HT-29 (cell line): ENCODE measurements around the gene PTPRN2. TPM values are rescaled to one million over a fixed set of nuclear protein-coding genes. Genes with fewer than 3 reads are reported as not detected.
"Not testable (repeated sequence)": the region's sequence is repeated elsewhere in the genome, so short reads cannot be mapped to it uniquely, and the experiment has no call there.

ENCODE experiments used
- DNase-seq: peaks from one replicate; pipeline ENCODE4 v3.0.0-alpha.2; 2015; ENCODE audit warnings: low spot score
- total RNA-seq: library from RNA; depleted of rRNA; stranded (reverse); fragments of >200 nt; shearing (Covaris generic); gene quantifications from 2 replicates; pipeline ENCODE4 v1.2.3, GENCODE V29; 2014

PTPRN2 gene
- total RNA-seq, 1 experiment from 2014 or later = 1.7 TPM

GRCh38 chr7:157933219-157934155 lies 654.1 kb downstream of the PTPRN2 start:
- DNase-seq = peak; percentile 6

GRCh38 chr7:157932498-157933218 lies 655.0 kb downstream of the PTPRN2 start:
- no peak for DNase-seq

DNA sequence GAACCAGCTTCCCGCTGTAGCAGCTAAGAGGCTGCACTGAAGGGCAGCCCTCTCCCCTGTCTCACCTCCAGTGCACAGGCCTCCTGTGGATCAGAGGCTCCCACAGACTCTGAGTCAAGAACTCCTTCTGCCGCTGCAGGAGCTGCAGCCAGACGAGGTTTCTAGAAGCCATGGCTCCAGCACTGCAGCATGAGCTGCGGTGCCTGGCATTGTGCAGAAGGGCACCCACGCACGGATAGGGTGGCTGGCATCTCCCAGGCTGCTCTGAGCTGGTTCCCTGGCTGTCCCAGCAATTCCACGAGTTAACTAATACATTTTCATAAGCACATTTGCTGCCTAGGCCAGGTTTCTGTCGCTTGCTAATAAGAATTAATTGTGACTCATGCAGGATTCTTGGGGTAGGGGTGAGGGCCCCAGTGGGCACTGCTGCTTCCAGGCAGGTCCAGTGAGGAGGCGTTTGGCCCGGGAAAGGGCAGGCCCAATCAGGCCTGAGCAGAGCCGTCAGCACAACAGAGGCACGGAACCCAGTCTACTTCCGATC lies 656.6 kb downstream of the PTPRN2 start:
- DNase-seq = no peak

- no peak for DNase-seq
These were observed 657.2 kb downstream of the PTPRN2 start for GRCh38 chr7:157930441-157930840.

GRCh38 chr7:157929671-157930070 lies 658.0 kb downstream of the PTPRN2 start:
- no peak for DNase-seq

GRCh38 chr7:157928808-157929425 lies 658.7 kb downstream of the PTPRN2 start:
- no peak for DNase-seq

GRCh38 chr7:157928171-157928794 lies 659.3 kb downstream of the PTPRN2 start:
- no peak for DNase-seq

GRCh38 chr7:157927313-157927925 lies 660.2 kb downstream of the PTPRN2 start:
- no peak for DNase-seq

GRCh38 chr7:157926521-157927150 lies 661.0 kb downstream of the PTPRN2 start:
- DNase-seq = no peak

- DNase-seq = no peak
These were observed 661.5 kb downstream of the PTPRN2 start for GRCh38 chr7:157926107-157926506.

DNA sequence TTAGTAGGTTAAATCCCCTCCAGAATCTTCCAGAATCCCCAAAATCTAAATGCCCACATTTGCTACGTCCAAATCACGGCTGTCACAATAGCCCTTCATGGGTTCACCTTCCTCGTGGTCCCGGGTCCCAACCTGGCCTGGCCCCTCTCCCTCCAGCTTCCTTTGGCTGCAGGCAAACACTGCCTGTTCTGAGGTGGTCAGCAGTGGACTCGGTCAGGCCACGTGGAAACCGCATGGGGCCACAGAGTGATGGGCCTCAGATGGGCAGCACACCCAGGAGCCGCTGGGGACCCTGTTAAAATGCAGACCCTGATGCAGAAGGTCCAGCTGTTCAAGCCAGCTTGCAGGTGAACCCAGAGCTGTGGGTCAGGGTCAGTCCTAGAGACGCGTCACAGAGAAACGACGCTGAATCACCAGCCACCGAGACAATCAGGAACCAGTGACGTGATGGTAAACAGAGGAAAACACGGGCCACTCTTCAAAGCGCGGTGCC lies 662.2 kb downstream of the PTPRN2 start:
- no peak for DNase-seq

- no peak for DNase-seq
These were observed 663.6 kb downstream of the PTPRN2 start for GRCh38 chr7:157923903-157924630.

DNA sequence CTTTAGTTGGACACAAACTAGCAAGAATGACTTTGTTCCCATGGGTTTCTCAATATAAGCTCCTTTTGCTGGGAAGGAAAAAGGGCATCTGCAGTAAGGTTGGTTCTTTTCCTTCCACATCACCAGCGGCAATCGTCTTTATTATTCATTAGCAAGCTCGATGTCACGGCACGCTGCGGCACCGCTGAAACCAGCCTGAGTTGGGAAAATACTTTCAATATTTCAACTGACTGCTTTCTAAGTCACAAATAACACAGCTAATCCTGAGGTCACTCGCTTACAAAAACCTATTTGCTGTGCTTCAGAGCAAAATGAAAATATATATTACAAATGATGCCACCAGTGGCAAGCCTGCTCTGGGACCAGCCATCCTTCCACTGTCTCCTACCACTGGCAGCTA lies 665.0 kb downstream of the PTPRN2 start:
- DNase-seq = no peak

DNA sequence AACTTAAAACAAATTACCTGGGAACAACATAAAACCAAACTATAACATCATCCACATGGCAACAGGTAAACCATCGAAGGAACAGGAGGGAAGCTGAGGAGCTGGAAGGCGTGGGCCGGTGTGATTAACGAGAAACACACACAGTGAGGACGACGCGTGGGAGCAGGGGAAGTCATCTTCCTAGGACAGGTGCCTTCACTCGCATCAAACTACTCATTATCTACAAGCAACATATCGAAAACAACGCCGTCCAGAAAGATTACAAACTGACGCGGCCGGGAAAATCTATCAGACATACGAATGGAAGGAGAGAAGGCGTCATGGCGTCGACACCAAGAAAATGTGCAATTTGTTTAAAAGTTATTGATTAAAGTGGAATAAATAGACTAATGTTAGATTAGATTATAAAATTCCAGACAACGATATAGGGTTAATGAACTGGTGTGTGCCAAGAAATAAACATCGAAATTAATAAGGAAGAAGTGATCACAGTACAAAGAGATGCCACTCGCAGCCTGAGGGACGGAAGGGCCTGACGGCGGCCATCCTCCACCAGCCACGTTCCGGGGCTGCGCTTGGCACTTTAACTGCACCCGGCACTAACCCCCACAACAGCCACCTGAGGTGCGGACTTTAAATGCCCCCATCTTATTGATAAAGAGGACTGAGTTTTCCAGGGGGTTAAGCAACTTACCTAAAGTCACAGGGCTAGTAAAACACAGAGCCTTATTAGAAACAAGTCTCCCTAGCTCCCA lies 669.1 kb downstream of the PTPRN2 start:
- DNase-seq = no peak

- DNase-seq = no peak
These were observed 670.5 kb downstream of the PTPRN2 start for GRCh38 chr7:157916946-157917640.

GRCh38 chr7:157910446-157910845 lies 677.2 kb downstream of the PTPRN2 start:
- DNase-seq = no peak

GRCh38 chr7:157910045-157910444 lies 677.6 kb downstream of the PTPRN2 start:
- DNase-seq = not testable (repeated sequence)

DNA sequence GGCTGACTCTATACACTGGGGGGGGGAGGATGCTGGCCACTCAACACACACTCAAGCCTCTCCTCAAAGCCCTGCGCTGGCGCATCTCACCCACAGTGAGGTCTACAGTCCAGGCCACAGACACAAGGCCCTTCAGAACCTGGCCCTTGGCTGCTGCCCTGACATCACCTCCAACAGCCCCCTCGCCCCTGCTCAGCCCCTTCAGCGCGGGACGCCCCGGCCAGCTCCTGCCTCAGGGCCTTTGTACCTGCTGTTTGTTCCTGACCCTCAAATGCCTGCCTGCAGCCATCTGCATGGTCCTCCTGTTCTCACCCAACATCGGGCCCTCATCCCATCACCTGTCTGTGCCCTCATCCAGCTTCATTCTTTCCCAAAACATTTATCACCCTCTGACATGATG lies 678.3 kb downstream of the PTPRN2 start:
- no peak for DNase-seq
